SU-DHL-6 (cell line): ENCODE results near the gene VEGFA.

Experiments used
- H2AFZ ChIP-seq: fragments of 200-600 bp; sonication (generic); 2 replicates; pipeline ENCODE4 v1.6.1; 2014; ENCODE audit warnings: low read depth, mild to moderate bottlenecking, moderate library complexity, mixed read lengths, antibody characterized with exemption, low read length; ENCODE audit not compliant: severe bottlenecking
- H3F3A ChIP-seq: fragments of 200-600 bp; shearing (Covaris generic); 2 replicates; pipeline ENCODE4 v1.6.0; 2016; ENCODE audit warnings: antibody characterized with exemption, mild to moderate bottlenecking; ENCODE audit not compliant: insufficient read depth
- H3K27ac ChIP-seq: fragments of 200-600 bp; sonication (generic); 2 replicates; pipeline ENCODE4 v1.5.1; 2016; ENCODE audit warnings: low read depth, mild to moderate bottlenecking, low read length, moderate library complexity, mixed read lengths
- H3K27me3 ChIP-seq: fragments of 200-600 bp; sonication (generic), shearing (Covaris generic); 2 replicates; pipeline ENCODE4 v1.6.0; 2014; ENCODE audit warnings: mild to moderate bottlenecking, low read length
- H3K36me3 ChIP-seq: fragments of 200-600 bp; sonication (generic); 2 replicates; pipeline ENCODE4 v1.6.1; 2014; ENCODE audit warnings: mild to moderate bottlenecking, low read length, mixed read lengths
- H3K4me2 ChIP-seq: fragments of 300-600, 200-600 bp; shearing (Covaris generic), sonication (generic); 2 replicates; pipeline ENCODE4 v1.6.0; 2014; ENCODE audit warnings: low read length, low read depth, mild to moderate bottlenecking; ENCODE audit not compliant: poor library complexity, severe bottlenecking
- H3K4me3 ChIP-seq: fragments of 200-600 bp; sonication (generic); 2 replicates; pipeline ENCODE4 v1.5.1; 2014; ENCODE audit warnings: antibody characterized with exemption, low read length, mild to moderate bottlenecking, mixed read lengths; ENCODE audit not compliant: insufficient read depth, poor library complexity, severe bottlenecking
- H3K79me2 ChIP-seq: fragments of 200-600 bp; sonication (generic); 2 replicates; pipeline ENCODE4 v1.6.1; 2014; ENCODE audit warnings: mild to moderate bottlenecking, low read length, moderate library complexity; ENCODE audit not compliant: insufficient read depth
- H3K9ac ChIP-seq: fragments of 200-600 bp; sonication (generic); 2 replicates; pipeline ENCODE4 v1.7.0; 2014; ENCODE audit warnings: mild to moderate bottlenecking, low read length
- H3K9me2 ChIP-seq: fragments of 200-600 bp; sonication (generic); replicated peaks from 2 replicates; pipeline ENCODE4 v1.6.1; 2014; ENCODE audit warnings: low read length; ENCODE audit not compliant: insufficient read depth
- H3K9me3 ChIP-seq: fragments of 200-600 bp; sonication (generic); 2 replicates; pipeline ENCODE4 v1.6.1; 2014; ENCODE audit warnings: low read length, mixed read lengths; ENCODE audit not compliant: insufficient read depth
- H4K20me1 ChIP-seq: fragments of 200-600 bp; sonication (generic); 2 replicates; pipeline ENCODE4 v1.6.1; 2014; ENCODE audit warnings: low read depth, mild to moderate bottlenecking, antibody characterized with exemption, low read length, moderate library complexity, mixed read lengths
- CTCF ChIP-seq: fragments of 200-600 bp; sonication (generic); IDR thresholded peaks from one replicate; pipeline ENCODE4 v1.5.1; 2017; ENCODE audit warnings: antibody characterized with exemption, mild to moderate bottlenecking, low read length, moderate library complexity; ENCODE audit not compliant: insufficient read depth, poor library complexity, severe bottlenecking
- EZH2phosphoT487 ChIP-seq: fragments of 200-600 bp; sonication (generic), shearing (Covaris generic); conservative IDR thresholded peaks from 2 replicates; pipeline ENCODE4 v1.6.1; 2018; ENCODE audit warnings: mild to moderate bottlenecking, antibody characterized with exemption, low read length, moderate library complexity, mixed read lengths

VEGFA gene

GRCh38 chr6:43801495-43802181, 31.6 kb downstream of the VEGFA start:
- Histone ChIP-seq H3K9ac (no peak overlapping the region), H3K36me3 (no peaks in the 10 kb centered on the region), H3K4me2 (no peak overlapping the region), H3F3A (no peaks in the 10 kb centered on the region), H3K79me2 (no peaks in the 10 kb centered on the region), H3K27ac (no peak overlapping the region), H3K9me3 (no peaks in the 10 kb centered on the region), H3K27me3 (no peaks in the 10 kb centered on the region), H2AFZ (no peak overlapping the region), H4K20me1 (no peaks in the 10 kb centered on the region), H3K9me2 (no peaks in the 10 kb centered on the region), H3K4me3 (no peak overlapping the region)
- TF ChIP-seq EZH2phosphoT487, result no peak
- no peak for TF ChIP-seq CTCF

- H3K4me2 ChIP-seq, result no peak overlapping the region
- H3K27ac ChIP-seq, result no peak overlapping the region
- TF ChIP-seq EZH2phosphoT487 (no peak), CTCF (no peak)
- H3K36me3 ChIP-seq, result no peaks in the 10 kb centered on the region
- no peak overlapping the region for H3K4me3 ChIP-seq
- H3K9me3 ChIP-seq, result no peaks in the 10 kb centered on the region
- no peaks in the 10 kb centered on the region for H3K27me3 ChIP-seq
- H3K9ac ChIP-seq, result no peak overlapping the region
- H3K9me2 ChIP-seq, result no peaks in the 10 kb centered on the region
- no peaks in the 10 kb centered on the region for H3F3A ChIP-seq
- H4K20me1 ChIP-seq, result no peaks in the 10 kb centered on the region
- H2AFZ ChIP-seq, result no peak overlapping the region
- no peaks in the 10 kb centered on the region for H3K79me2 ChIP-seq
These were observed 33.2 kb downstream of the VEGFA start for GRCh38 chr6:43803055-43803782.

GRCh38 chr6:43803783-43804549, 34.0 kb downstream of the VEGFA start:
- TF ChIP-seq EZH2phosphoT487, result no peak
- TF ChIP-seq CTCF, result no peak
- no peak overlapping the region for H3K9ac ChIP-seq
- H3K4me3 ChIP-seq, result no peak overlapping the region
- no peaks in the 10 kb centered on the region for H4K20me1 ChIP-seq
- no peak overlapping the region for H3K4me2 ChIP-seq
- H3K36me3 ChIP-seq, result no peaks in the 10 kb centered on the region
- no peaks in the 10 kb centered on the region for H3K9me2 ChIP-seq
- no peaks in the 10 kb centered on the region for H3K79me2 ChIP-seq
- H2AFZ ChIP-seq, result no peak overlapping the region
- no peak overlapping the region for H3K27ac ChIP-seq
- H3K9me3 ChIP-seq, result no peaks in the 10 kb centered on the region
- no peaks in the 10 kb centered on the region for H3F3A ChIP-seq
- no peaks in the 10 kb centered on the region for H3K27me3 ChIP-seq
